ENCODE results near the gene RNPEP.

The RNPEP gene

DNA sequence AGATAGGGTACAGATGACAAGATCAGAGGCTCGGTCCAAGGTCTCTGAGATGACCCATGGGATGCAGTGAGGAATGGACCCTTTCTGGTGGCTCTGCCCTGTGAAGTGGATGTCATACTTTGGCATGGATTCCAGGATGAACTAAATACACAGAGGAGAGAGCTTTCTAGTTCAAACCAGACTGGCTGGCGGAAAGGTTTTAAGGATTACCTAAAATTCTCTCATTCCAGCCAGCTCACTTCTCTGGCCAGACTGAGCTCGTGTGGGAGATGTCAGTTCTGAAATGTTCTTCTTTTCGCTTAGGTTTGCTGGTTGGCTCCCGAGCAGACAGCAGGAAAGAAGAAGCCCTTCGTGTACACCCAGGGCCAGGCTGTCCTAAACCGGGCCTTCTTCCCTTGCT lies 6.2 kb downstream of the RNPEP start:
- H3K4me3 ChIP-seq (ENCODE audit: low read length), result no peak overlapping the region
- H3K4me2 ChIP-seq (ENCODE audit: low read length), result no peak overlapping the region
- H3K79me2 ChIP-seq (ENCODE audit: control insufficient read depth, low read length), result peaks cover 22% of the 10 kb centered on the region
- H3K27me3 ChIP-seq (ENCODE audit: control insufficient read depth, low read length), result no peaks in the 10 kb centered on the region
- H4K20me1 ChIP-seq (ENCODE audit: control insufficient read depth, insufficient read depth, low read depth, low read length), result no peaks in the 10 kb centered on the region
- H3F3A ChIP-seq (ENCODE audit: control insufficient read depth, insufficient read depth), result peaks cover 6% of the 10 kb centered on the region
- H3K36me3 ChIP-seq (ENCODE audit: control insufficient read depth, low read length), result peaks cover 23% of the 10 kb centered on the region
- H3K27ac ChIP-seq (ENCODE audit: low read depth, low read length), result no peak overlapping the region
- peaks cover 7% of the 10 kb centered on the region for H3K4me1 ChIP-seq (ENCODE audit: control insufficient read depth, low read length)
- no peaks in the 10 kb centered on the region for H3K9me3 ChIP-seq (ENCODE audit: control insufficient read depth, insufficient read depth, low read length)
- TF ChIP-seq, protein P1, sequence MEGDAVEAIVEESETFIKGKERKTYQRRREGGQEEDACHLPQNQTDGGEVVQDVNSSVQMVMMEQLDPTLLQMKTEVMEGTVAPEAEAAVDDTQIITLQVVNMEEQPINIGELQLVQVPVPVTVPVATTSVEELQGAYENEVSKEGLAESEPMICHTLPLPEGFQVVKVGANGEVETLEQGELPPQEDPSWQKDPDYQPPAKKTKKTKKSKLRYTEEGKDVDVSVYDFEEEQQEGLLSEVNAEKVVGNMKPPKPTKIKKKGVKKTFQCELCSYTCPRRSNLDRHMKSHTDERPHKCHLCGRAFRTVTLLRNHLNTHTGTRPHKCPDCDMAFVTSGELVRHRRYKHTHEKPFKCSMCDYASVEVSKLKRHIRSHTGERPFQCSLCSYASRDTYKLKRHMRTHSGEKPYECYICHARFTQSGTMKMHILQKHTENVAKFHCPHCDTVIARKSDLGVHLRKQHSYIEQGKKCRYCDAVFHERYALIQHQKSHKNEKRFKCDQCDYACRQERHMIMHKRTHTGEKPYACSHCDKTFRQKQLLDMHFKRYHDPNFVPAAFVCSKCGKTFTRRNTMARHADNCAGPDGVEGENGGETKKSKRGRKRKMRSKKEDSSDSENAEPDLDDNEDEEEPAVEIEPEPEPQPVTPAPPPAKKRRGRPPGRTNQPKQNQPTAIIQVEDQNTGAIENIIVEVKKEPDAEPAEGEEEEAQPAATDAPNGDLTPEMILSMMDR (IDR thresholded peaks at IDR 0.05; ENCODE audit: low read depth, low read length, poor library complexity, severe bottlenecking), result no peak
- no peak for TF ChIP-seq EZH2phosphoT487 (IDR thresholded peaks at IDR 0.05; ENCODE audit: borderline replicate concordance, low read length)
- H3K9me2 ChIP-seq (replicated peaks; ENCODE audit: control insufficient read depth, low read length), result no peaks in the 10 kb centered on the region

DNA sequence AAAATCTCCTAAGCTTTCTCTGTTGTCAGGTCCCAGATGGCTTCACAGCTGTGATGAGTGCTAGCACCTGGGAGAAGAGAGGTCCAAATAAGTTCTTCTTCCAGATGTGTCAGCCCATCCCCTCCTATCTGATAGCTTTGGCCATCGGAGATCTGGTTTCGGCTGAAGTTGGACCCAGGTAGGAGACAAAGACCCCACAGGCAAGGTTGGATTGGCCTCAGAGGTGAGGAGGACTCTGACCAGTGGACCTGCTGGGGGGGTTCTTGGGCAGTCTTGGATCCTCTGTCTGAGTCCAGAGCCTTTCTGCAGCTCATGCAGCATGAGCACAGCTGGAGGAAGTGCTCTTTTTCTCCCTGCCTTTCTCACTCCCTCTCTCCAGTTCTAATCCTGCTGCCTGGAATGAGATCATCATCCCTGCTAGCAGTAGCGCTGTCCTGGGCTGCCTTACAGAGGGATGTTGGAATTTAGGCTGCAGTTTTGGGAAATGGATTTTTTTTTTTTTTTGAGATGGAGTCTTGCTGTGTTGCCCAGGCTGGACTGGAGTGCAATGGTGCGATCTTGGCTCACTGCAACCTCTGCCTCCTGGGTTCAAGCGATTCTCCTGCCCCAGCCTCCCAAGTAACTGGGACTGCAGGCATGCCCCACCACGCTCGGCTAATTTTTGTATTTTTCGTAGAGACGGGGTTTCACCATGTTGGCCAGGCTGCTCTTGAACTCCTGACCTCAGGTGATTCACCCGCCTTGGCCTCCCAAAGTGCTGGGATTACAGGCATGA lies 7.1 kb downstream of the RNPEP start:
- Histone ChIP-seq H3F3A (ENCODE audit: control insufficient read depth, insufficient read depth) (no peaks in the 10 kb centered on the region), H4K20me1 (ENCODE audit: control insufficient read depth, insufficient read depth, low read depth, low read length) (no peaks in the 10 kb centered on the region), H3K36me3 (ENCODE audit: control insufficient read depth, low read length) (peaks cover 23% of the 10 kb centered on the region), H3K9me3 (ENCODE audit: control insufficient read depth, insufficient read depth, low read length) (no peaks in the 10 kb centered on the region), H3K27ac (ENCODE audit: low read depth, low read length) (no peak overlapping the region), H3K4me3 (ENCODE audit: low read length) (no peak overlapping the region), H3K4me2 (ENCODE audit: low read length) (no peak overlapping the region), H3K9me2 (replicated peaks; ENCODE audit: control insufficient read depth, low read length) (no peaks in the 10 kb centered on the region), H3K79me2 (ENCODE audit: control insufficient read depth, low read length) (peaks cover 13% of the 10 kb centered on the region; the same call in 1 of the 2 replicates), H3K27me3 (ENCODE audit: control insufficient read depth, low read length) (no peaks in the 10 kb centered on the region), H3K4me1 (ENCODE audit: control insufficient read depth, low read length) (no peaks in the 10 kb centered on the region)
- TF ChIP-seq, protein P1 (IDR thresholded peaks at IDR 0.05; ENCODE audit: low read depth, low read length, poor library complexity, severe bottlenecking), result no peak
- no peak for TF ChIP-seq EZH2phosphoT487 (IDR thresholded peaks at IDR 0.05; ENCODE audit: borderline replicate concordance, low read length)

- no peak overlapping the region for H3K4me3 ChIP-seq (ENCODE audit: low read length)
- no peaks in the 10 kb centered on the region for H4K20me1 ChIP-seq (ENCODE audit: control insufficient read depth, insufficient read depth, low read depth, low read length)
- TF ChIP-seq, protein P1 (IDR thresholded peaks at IDR 0.05; ENCODE audit: low read depth, low read length, poor library complexity, severe bottlenecking), result no peak
- TF ChIP-seq EZH2phosphoT487 (IDR thresholded peaks at IDR 0.05; ENCODE audit: borderline replicate concordance, low read length), result no peak
- no peaks in the 10 kb centered on the region for H3K9me2 ChIP-seq (replicated peaks; ENCODE audit: control insufficient read depth, low read length)
- H3K27me3 ChIP-seq (ENCODE audit: control insufficient read depth, low read length), result no peaks in the 10 kb centered on the region
- peaks cover 6% of the 10 kb centered on the region; the same call in 1 of the 2 replicates for H3K79me2 ChIP-seq (ENCODE audit: control insufficient read depth, low read length)
- H3K9me3 ChIP-seq (ENCODE audit: control insufficient read depth, insufficient read depth, low read length), result no peaks in the 10 kb centered on the region
- peaks cover 23% of the 10 kb centered on the region for H3K36me3 ChIP-seq (ENCODE audit: control insufficient read depth, low read length)
- no peak overlapping the region for H3K4me2 ChIP-seq (ENCODE audit: low read length)
- no peaks in the 10 kb centered on the region for H3K4me1 ChIP-seq (ENCODE audit: control insufficient read depth, low read length)
- H3F3A ChIP-seq (ENCODE audit: control insufficient read depth, insufficient read depth), result no peaks in the 10 kb centered on the region
- H3K27ac ChIP-seq (ENCODE audit: low read depth, low read length), result no peak overlapping the region
These were observed 8.0 kb downstream of the RNPEP start for GRCh38 chr1:201990427-201990826.

Measured in DOHH2 (cell line).